ENCODE measurements around the gene RTP5.

RTP5 gene

DNA sequence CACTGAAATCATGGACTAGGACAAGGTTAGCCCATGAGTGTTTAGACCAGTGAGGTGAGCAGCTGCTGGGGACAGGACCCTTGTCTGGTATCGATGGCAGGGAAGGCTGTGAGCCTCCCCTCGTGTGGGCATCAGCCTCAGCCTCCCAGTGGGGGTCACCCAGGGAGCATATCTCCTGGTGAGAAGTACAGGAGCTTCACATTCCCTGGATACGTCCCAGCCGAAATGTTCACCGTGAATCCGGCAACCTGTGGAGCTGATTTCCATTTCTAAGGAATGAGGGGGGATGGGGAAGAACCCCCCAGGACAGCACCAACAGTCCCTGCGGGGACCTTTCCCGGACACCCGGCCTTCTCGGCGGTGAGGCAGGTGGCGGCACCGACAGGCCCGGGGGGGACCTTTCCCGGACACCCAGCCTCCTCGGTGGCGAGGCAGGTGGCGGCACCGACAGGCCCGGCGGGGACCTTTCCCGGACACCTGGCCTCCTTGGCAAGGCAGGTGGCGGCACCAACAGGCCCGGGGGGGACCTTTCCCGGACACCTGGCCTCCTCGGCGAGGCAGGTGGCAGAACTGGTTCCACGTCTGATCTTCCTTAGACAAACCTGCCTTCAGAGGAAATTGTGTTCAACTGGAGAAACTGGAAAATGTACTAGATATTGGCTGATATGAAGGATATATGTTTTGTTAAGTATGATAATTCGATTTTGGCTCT lies 21.2 kb downstream of the RTP5 start:
- Mint-ChIP-seq H3K4me3 (no peak overlapping the region), H3K27me3 (ENCODE audit: low read depth) (peaks cover 14% of the 10 kb centered on the region), H3K4me1 (peaks cover 59% of the 10 kb centered on the region), H3K9me3 (peaks cover 5% of the 10 kb centered on the region), H3K36me3 (ENCODE audit: low read depth) (peaks cover 18% of the 10 kb centered on the region), H3K27ac (no peak overlapping the region)
- no peak for TF ChIP-seq CTCF (IDR thresholded peaks at IDR 0.05; ENCODE audit: unreplicated experiment in 3 of 3)

GRCh38 chr2:241891315-241891987 lies 21.9 kb downstream of the RTP5 start:
- no peak overlapping the region for H3K4me3 Mint-ChIP-seq
- H3K27me3 Mint-ChIP-seq (ENCODE audit: low read depth) = peaks cover 10% of the 10 kb centered on the region
- H3K27ac Mint-ChIP-seq = no peak overlapping the region
- H3K9me3 Mint-ChIP-seq = peaks cover 5% of the 10 kb centered on the region
- peaks cover 16% of the 10 kb centered on the region for H3K36me3 Mint-ChIP-seq (ENCODE audit: low read depth)
- H3K4me1 Mint-ChIP-seq = peaks cover 55% of the 10 kb centered on the region
- no peak for TF ChIP-seq CTCF (IDR thresholded peaks at IDR 0.05; ENCODE audit: unreplicated experiment in 3 of 3)

DNA sequence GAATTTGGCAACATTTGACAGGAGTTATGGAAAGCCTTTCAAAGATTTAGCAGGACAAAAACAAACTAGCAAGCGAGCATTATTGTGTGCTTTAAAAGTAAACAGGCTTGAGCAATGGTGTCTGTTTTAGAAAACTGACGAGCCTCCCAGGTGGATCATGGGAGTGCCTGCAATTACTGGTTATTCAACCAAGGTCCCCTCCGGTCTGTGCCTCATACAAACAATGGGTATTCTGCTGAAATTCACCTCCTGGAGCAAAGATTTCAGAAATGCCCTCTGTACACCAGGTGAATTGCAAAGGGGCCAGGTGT lies 22.4 kb downstream of the RTP5 start:
- no peak overlapping the region for H3K4me3 Mint-ChIP-seq
- H3K9me3 Mint-ChIP-seq = peaks cover 5% of the 10 kb centered on the region
- H3K36me3 Mint-ChIP-seq (ENCODE audit: low read depth) = peaks cover 14% of the 10 kb centered on the region
- H3K27me3 Mint-ChIP-seq (ENCODE audit: low read depth) = peaks cover 10% of the 10 kb centered on the region
- no peak for TF ChIP-seq CTCF (IDR thresholded peaks at IDR 0.05; ENCODE audit: unreplicated experiment in 3 of 3)
- no peak overlapping the region for H3K27ac Mint-ChIP-seq
- peaks cover 51% of the 10 kb centered on the region for H3K4me1 Mint-ChIP-seq

DNA sequence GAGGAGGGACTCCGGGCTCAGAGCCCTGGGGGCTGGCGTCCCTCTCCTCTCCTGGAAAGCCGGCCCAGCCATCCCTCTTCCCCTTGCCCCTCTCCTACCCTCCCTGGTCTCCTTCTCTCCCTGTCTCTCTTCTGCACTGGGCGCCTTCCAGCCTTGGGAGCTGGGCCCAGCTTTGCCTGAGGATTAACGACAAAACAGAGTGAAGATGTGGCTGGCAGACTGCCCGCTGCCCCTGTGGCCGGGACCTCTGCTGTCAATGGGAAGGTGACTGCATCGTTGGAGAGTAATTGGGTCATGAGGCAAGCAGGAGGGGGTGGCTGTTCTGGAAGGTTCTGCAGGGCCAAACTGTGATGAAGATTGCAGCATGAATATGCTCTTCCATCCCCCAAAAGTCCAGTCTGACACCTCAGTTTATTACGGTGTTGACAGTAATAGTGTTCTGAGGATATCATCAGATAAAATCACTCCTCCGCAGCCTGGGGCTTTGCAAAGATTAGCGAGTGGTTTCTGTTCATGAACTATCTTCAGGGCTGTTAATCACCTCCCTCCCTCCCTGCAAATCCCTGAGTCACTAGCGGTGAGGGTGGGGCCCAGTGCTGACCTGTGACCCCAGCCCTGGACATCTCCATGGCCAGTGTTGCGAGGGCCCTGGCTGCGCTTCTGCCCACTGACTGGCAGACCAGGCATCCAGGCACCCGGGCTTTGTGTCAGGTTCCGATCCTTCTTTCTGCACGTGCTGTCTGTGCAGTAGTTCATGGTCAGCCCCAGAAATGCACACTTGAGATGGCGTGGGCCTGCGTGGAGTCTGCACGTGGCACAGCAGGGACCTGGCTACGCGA lies 23.0 kb downstream of the RTP5 start:
- peaks cover 11% of the 10 kb centered on the region for H3K36me3 Mint-ChIP-seq (ENCODE audit: low read depth)
- H3K27ac Mint-ChIP-seq = peak overlapping the region in 2 of 3 experiments; percentile 19 to 29
- peaks cover 5% of the 10 kb centered on the region for H3K9me3 Mint-ChIP-seq
- H3K4me3 Mint-ChIP-seq = peak overlapping the region in 1 of 3 experiments; percentile 5
- no peak for TF ChIP-seq CTCF (IDR thresholded peaks at IDR 0.05; ENCODE audit: unreplicated experiment in 3 of 3)
- H3K27me3 Mint-ChIP-seq (ENCODE audit: low read depth) = peaks cover 8% of the 10 kb centered on the region
- peaks cover 53% of the 10 kb centered on the region for H3K4me1 Mint-ChIP-seq

DNA sequence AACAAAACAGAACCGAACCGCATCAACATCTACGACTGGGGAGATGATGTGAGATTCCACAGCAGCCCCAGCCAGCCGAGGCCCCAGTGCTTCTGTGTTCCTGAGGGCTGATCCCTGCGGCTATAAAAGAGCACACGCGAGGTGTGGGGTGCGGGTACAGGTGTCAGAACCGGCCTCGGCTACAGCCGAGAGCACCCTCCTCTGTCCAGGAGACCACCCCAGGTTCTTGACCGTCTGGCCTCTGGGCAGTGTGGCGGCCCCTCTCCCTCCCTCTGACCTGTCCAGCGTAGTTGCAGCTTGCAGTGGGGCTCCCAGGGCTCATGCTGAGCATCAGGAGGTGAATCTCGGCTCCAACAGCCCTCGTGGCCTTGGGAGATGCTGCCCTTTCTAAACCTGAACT lies 23.7 kb downstream of the RTP5 start:
- peaks cover 49% of the 10 kb centered on the region for H3K4me1 Mint-ChIP-seq
- TF ChIP-seq CTCF (IDR thresholded peaks at IDR 0.05; ENCODE audit: unreplicated experiment in 3 of 3) = no peak
- H3K9me3 Mint-ChIP-seq = peaks cover 2% of the 10 kb centered on the region
- peak overlapping the region in 2 of 3 experiments; percentile 19 to 39 for H3K27ac Mint-ChIP-seq
- H3K36me3 Mint-ChIP-seq (ENCODE audit: low read depth) = peaks cover 6% of the 10 kb centered on the region
- H3K4me3 Mint-ChIP-seq = no peak overlapping the region
- peaks cover 7% of the 10 kb centered on the region for H3K27me3 Mint-ChIP-seq (ENCODE audit: low read depth)

Measured in nephron (organoid).